Measurements from ENCODE around the gene SLC26A8.
"Not testable (repeated sequence)": the region's sequence is repeated elsewhere in the genome, so short reads cannot be mapped to it uniquely, and the experiment has no call there.

The SLC26A8 gene

GRCh38 chr6:36050305-36050704, 25.9 kb upstream of the SLC26A8 start:
- DNase-seq (ENCODE audit: low read depth) = no peak

DNA sequence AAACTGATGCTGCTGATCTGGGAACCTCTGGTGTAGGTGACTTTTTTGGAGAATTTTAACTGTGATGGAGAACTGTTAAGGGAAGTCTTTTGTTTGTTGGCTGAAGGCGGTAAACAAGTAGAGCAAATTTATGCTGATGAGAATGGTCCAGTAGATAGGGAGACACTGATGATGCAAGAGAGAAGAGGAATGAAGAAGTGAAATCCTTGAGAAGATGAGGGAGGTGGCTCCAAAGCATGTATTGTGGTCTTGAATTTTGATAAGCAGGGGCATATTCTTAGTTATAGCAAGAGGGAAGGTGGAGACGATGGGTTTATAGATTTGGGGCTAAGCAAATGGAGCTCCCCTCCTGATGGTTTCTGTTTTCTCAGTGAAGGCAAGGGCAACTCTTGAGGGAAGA, 25.1 kb upstream of the SLC26A8 start:
- DNase-seq (ENCODE audit: low read depth) = no peak

DNA sequence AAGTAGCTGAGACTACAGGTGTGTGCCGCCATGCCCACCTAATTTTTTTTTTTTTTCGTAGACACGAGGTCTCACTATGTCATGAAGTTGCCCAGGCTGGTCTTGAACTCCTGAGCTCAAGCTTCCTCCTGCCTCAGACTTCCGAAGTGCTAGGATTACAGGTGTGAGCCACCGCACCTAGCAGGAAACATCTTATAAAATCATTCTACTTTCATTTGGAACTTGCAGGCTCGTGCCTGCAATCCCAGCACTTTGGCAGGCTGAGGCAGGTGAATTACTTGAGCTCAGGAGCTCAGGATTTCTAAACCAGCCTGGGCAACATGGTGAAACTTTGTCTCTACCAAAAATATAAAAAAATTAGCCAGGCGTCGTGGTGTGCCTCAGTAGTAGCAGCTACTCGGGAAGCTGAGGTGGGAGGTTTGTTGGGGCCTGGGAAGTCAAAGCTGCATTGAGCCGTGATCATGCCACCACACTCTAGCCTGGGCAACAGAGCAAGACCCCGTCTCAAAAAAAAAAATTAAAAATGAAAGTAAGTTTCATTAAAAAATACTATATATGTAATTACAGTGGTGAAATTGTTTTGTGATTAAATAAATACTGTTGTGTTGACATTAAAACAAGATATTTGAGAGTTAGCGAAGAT, 18.3 kb upstream of the SLC26A8 start:
- no peak for DNase-seq (ENCODE audit: low read depth)

GRCh38 chr6:36040958-36041357, 16.5 kb upstream of the SLC26A8 start:
- no peak for DNase-seq (ENCODE audit: low read depth)

GRCh38 chr6:36039112-36039511, 14.7 kb upstream of the SLC26A8 start:
- no peak for DNase-seq (ENCODE audit: low read depth)

DNA sequence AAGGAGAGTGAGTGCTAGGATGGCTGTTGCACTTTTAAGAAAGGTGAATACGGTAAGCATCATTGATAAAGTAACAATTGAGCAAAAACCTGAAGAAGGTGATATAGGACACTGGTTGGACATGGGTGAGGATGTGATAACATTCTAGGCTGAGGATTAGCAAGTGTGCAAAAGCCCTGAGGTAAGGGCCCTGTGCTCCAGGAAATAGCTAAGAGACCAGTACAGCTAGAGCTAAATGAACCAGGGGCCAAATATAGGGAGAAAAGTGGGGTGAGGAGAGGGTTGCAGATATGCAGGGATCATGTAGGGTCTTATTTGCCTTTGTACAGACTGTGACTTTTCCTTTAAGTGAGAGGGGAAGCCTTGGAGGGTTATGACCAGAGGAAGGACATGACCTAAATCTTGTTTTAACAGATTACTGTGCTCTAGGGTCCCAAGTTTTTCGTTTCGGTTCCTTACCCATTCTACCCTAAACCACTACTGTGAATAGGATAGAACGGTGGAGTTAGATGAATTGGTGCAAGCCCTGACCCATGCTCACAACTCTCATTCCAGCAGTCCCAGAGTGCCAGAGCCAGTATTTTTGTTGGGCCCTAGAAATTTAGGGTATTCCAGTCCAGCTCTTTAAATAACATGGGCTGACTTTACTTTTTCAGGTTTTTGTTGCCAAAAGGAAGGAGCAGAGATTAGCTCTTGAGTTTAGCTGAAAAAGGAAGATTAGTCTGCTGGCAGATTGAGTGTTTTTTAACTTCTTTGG, 13.9 kb upstream of the SLC26A8 start:
- DNase-seq (ENCODE audit: low read depth) = no peak

- no peak for DNase-seq (ENCODE audit: low read depth)
These were observed 10.8 kb upstream of the SLC26A8 start for GRCh38 chr6:36035225-36035624.

GRCh38 chr6:36034441-36034840, 10.0 kb upstream of the SLC26A8 start:
- no peak for DNase-seq (ENCODE audit: low read depth)

DNA sequence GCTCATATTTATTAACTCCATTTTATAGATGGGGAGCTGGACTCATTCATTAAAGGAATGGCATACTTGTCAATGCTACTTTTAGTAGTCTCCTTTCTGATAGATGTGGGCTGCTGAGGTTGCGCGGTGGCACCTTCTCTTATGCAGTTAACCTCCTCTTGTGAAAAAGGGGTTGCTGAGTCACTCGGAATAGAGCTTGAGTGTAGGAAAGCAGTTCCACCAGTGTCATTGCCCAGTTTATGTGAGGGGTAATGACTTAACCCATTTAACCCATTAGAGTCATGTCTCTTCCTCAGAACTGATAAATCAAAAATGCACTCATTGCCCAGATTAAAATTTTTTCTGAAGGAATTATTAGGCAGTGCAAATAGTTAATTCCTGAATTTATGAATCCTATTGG, 9.5 kb upstream of the SLC26A8 start:
- peak; percentile 12 for DNase-seq (ENCODE audit: low read depth)

DNA sequence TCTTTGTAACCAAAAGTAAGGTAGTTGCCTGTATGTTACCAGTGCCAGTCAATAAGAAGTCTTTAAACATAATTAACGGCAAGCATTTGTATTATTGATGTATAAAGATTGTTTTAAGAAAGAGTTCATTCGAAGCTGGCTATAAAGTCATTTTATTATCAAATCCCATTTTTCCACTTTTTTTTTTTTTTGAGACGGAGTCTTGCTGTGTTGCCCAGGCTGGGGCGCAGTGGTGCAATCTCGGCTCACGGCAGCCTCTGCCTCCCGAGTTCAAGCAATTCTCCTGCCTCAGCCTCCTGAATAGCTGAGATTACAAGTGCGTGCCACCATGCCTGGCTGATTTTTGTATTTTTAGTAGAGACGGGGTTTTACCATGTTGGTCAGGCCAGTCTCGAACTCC, 8.7 kb upstream of the SLC26A8 start:
- not testable (repeated sequence) for DNase-seq (ENCODE audit: low read depth)

- DNase-seq (ENCODE audit: low read depth) = no peak
These were observed 7.8 kb upstream of the SLC26A8 start for GRCh38 chr6:36032261-36032660.

DNA sequence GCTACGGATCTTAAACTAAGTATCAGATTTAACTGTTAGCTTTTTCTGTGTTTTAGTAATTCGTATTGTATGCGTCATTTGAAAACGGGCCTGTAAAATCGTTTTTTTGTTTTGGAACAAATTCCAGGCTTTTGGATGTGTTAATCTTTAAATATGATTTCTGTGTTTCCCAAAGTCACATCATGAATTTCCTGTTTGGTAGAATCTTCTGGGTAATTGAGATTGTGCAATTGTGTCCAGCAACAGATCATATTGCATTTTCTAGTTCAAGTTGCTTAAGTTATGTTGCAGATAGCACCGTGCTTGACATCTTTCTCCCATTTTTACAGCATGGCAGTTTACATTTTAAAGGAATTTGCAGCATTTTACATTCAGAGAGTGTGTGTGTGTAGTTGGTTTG, 5.0 kb upstream of the SLC26A8 start:
- DNase-seq (ENCODE audit: low read depth) = no peak

DNA sequence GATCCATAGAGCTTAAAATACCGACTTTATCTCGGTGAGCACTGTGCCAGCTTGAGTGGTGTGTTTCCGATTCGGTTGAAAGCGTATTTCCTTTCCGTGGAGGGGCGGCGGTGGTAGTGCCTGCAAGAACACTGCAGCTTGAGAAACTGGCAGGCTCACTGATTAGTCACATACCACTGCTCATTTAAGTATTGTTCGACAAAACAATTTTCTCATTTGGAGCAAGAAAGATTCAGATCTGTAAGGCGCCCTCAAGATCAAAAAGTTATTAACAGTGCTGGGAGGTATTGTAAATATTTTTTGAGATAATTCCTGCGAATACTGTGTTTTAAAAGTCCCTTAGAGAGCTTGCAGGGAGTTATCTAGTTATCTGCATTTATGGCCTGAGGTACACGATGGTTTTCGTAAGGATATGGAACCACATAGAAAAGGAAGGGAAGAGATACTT, 4.5 kb upstream of the SLC26A8 start:
- DNase-seq (ENCODE audit: low read depth) = peak; percentile 61

DNA sequence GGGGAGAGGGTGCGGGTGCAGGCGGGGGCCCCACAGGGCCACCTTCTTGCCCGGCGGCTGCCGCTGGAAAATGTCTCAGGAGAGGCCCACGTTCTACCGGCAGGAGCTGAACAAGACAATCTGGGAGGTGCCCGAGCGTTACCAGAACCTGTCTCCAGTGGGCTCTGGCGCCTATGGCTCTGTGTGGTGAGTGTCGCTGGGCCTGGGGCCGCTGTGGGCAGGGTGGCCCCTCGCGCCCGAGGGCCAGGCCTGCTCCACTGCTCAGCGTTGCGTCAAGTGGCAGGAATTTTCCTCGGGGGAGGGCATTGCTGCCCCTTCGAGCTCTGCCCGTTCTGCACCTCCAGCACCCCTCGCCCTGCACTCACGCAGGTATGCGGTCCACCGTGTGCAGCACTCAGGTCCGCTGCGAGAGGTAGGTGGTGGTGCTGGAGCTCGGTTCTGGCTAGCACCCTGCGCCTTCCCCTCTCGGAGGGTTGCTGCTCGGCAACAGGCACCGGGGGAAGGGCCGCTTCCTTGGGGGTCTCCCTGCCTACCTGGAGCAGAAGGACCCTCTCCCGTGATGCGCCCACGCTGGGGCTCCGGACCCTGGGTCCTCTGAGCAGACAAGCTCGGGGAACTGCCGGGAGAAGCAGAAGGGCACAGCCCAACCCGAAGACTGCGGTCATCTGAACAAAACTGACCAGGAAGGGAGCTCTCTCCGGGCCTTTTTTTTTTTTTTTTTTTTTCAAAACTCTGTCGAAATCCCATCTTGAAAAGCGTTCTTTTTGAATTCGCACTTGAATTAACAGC, 3.8 kb upstream of the SLC26A8 start:
- peak; percentile 26 for DNase-seq (ENCODE audit: low read depth)

- peak; percentile 95 for DNase-seq (ENCODE audit: low read depth)
These were observed 3.2 kb upstream of the SLC26A8 start, which contains the start of gene MAPK14 for GRCh38 chr6:36027501-36028087. TSS of gene MAPK14 (plus strand) at chr6:36027808. CDS start at chr6:36028158, 350 bp downstream.

DNA sequence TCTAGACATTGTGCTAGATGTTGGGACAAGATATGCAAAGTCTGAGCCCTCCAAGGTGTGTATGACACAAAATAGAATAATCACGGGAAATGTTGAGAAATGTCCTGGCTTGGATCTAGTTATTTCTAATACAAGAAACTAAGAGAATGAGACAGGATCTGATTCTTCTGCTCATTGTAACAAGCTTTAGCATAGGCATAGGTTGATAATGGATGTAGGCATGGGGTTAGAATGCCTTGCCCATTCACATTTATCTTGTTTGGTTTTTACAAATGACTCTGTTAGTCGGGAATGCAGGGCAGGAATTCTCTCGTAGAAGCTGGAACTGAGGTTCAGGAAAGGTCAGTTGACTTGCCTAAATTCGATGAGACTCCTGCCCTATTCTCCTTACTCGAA, 1.5 kb upstream of the SLC26A8 start:
- DNase-seq (ENCODE audit: low read depth) = no peak

GRCh38 chr6:36025260-36025931, 955 bp upstream of the SLC26A8 start:
- DNase-seq (ENCODE audit: low read depth) = no peak

DNA sequence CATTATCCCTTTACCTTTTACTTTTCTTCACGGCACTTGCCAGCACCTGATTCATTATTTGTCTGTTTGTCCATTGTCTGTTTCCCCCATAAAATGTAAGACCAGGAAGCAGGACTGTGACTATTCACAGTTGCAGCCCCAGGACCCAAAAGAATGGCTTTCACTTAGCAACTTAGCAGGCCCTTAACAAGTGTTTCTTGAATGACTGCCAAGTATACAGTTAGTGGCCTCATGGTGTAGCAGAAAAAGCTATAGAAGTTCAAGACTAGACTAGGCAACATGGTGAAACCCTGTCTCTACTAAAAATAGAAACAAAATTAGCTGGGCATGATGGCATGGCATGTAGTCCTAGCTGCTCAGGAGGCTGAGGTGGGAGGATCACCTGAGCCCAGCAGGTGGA, 4.3 kb downstream of the SLC26A8 start:
- DNase-seq (ENCODE audit: low read depth) = no peak

GRCh38 chr6:36019167-36019566, 5.3 kb downstream of the SLC26A8 start:
- DNase-seq (ENCODE audit: low read depth) = no peak

GRCh38 chr6:36018339-36018738, 6.1 kb downstream of the SLC26A8 start:
- no peak for DNase-seq (ENCODE audit: low read depth)

DNA sequence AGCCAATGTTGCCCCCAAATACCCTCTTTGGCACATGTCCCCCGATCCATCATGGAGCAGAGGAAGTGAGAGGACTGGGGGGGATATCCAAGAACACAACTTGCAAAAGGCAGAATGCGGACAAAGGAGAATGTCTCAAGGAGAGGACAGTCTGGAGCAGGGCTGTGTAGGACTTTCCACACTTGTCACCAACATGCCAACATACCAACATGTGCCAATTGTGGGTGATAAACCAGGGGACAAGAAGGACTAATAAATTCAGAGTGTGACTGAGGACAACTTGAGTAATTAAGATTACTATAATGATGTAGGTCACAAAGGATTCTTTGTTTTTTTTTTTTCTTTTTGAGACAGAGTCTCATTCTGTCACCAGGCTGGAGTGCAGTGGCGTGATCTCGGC, 8.8 kb downstream of the SLC26A8 start:
- no peak for DNase-seq (ENCODE audit: low read depth)

DNA sequence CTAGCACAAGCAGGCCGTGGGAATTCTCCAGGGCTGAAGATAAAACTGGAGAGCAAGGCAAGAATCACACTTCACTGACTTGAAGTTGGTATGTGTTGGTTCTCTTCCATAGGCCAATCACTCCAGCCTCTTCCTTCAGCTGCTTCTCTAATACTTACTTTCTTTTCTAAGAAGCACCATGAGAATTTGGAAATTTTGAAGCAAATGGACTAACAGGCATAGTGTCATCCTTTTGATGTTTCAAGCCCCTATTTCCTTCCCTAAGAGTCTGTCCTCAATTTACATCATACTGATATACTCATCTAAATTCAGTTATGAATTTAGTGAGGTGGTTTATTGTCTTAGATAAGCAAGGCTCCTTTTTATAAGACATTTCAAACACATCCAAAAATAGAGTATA, 24.0 kb downstream of the SLC26A8 start:
- no peak for DNase-seq (ENCODE audit: low read depth)

Measured in activated T-helper 9 cell treated with anti-CD3 and anti-CD28 coated beads, Interleukin-2, amount 50 U/mL, for 16 hours (primary cell).